ENCODE data around the gene ZNF423. TPM values are rescaled to one million over a fixed set of nuclear protein-coding genes. Genes with fewer than 3 reads are reported as not detected.

The ZNF423 gene
- polyA plus RNA-seq, 1 of the 3 experiments (the other 2 are of a cell fraction): 1.2 TPM

DNA sequence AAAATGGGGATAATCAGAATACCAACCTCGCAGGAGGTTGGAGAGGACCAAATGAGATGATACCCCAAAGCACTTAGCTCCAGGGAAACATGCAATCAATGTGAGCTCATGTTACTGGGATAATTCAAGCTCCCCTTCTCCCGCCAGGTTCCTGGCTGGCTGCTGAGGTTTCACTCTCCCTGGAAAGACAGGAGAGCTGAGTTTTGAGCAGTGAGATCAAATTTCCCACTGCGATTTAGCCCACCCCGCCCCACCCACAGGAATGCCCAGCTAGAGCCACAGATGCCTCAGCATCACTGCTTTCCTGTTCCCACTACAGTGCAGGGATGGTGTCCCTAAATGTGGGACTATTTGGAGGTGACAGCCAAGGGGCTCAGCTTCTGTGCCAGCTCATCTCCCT is 56.7 kb downstream of the ZNF423 start (continued):
- TF ChIP-seq, protein P1, sequence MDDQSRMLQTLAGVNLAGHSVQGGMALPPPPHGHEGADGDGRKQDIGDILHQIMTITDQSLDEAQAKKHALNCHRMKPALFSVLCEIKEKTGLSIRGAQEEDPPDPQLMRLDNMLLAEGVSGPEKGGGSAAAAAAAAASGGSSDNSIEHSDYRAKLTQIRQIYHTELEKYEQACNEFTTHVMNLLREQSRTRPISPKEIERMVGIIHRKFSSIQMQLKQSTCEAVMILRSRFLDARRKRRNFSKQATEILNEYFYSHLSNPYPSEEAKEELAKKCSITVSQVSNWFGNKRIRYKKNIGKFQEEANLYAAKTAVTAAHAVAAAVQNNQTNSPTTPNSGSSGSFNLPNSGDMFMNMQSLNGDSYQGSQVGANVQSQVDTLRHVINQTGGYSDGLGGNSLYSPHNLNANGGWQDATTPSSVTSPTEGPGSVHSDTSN (IDR thresholded peaks at IDR 0.05): no peak
- TF ChIP-seq EP300 (IDR thresholded peaks at IDR 0.05; ENCODE audit: borderline replicate concordance in 1 of 2, low read depth in 1 of 2, low read length in 1 of 2) (no peak), FOXM1 (IDR thresholded peaks at IDR 0.05; ENCODE audit: low read depth) (no peak), NFIC (IDR thresholded peaks at IDR 0.05; ENCODE audit: borderline replicate concordance) (no peak)

DNA sequence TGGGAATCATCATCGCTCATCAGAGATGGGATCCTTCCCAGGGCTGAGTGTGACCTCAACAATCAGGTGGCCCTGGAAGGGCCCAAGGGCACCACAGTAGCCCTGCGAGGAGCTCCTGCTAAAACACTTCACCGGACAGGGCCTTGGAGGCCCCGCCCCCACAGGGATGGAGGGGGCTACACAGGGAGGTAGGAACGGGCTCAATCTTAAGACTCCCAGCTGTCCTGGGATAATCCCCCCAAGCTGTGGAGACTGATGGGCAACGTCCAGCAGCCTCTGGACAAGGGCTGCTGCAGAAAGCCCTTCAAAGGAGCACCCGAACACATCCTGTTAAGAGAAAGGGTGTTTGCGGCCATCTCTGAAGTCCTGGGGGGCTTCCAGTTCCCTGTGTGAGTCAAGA is 60.4 kb downstream of the ZNF423 start:
- no peak overlapping the region for H3K9ac ChIP-seq
- no peak overlapping the region for H2AFZ ChIP-seq (ENCODE audit: low read depth)
- H3K4me2 ChIP-seq: no peak overlapping the region
- TF ChIP-seq TAF1 (IDR thresholded peaks at IDR 0.05; ENCODE audit: borderline replicate concordance, low read depth, low read length) (no peak), RXRA (IDR thresholded peaks at IDR 0.05; ENCODE audit: borderline replicate concordance, low read depth) (no peak), TEAD4 (IDR thresholded peaks at IDR 0.05; ENCODE audit: borderline replicate concordance, insufficient read depth) (no peak), SIN3A (IDR thresholded peaks at IDR 0.05; ENCODE audit: borderline replicate concordance, low read depth, low read length) (no peak), ELF1 (IDR thresholded peaks at IDR 0.05) (no peak), FOSL2 (IDR thresholded peaks at IDR 0.05; ENCODE audit: borderline replicate concordance, low read depth) (no peak), MXI1 (IDR thresholded peaks at IDR 0.05; ENCODE audit: low read depth, low read length) (no peak)
- TF ChIP-seq, protein P2, sequence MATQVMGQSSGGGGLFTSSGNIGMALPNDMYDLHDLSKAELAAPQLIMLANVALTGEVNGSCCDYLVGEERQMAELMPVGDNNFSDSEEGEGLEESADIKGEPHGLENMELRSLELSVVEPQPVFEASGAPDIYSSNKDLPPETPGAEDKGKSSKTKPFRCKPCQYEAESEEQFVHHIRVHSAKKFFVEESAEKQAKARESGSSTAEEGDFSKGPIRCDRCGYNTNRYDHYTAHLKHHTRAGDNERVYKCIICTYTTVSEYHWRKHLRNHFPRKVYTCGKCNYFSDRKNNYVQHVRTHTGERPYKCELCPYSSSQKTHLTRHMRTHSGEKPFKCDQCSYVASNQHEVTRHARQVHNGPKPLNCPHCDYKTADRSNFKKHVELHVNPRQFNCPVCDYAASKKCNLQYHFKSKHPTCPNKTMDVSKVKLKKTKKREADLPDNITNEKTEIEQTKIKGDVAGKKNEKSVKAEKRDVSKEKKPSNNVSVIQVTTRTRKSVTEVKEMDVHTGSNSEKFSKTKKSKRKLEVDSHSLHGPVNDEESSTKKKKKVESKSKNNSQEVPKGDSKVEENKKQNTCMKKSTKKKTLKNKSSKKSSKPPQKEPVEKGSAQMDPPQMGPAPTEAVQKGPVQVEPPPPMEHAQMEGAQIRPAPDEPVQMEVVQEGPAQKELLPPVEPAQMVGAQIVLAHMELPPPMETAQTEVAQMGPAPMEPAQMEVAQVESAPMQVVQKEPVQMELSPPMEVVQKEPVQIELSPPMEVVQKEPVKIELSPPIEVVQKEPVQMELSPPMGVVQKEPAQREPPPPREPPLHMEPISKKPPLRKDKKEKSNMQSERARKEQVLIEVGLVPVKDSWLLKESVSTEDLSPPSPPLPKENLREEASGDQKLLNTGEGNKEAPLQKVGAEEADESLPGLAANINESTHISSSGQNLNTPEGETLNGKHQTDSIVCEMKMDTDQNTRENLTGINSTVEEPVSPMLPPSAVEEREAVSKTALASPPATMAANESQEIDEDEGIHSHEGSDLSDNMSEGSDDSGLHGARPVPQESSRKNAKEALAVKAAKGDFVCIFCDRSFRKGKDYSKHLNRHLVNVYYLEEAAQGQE (IDR thresholded peaks at IDR 0.05; ENCODE audit: low read depth, low read length): no peak
- TF ChIP-seq, protein P3, sequence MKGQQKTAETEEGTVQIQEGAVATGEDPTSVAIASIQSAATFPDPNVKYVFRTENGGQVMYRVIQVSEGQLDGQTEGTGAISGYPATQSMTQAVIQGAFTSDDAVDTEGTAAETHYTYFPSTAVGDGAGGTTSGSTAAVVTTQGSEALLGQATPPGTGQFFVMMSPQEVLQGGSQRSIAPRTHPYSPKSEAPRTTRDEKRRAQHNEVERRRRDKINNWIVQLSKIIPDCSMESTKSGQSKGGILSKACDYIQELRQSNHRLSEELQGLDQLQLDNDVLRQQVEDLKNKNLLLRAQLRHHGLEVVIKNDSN (IDR thresholded peaks at IDR 0.05; ENCODE audit: borderline replicate concordance, low read depth): no peak
- TF ChIP-seq, protein P1 (IDR thresholded peaks at IDR 0.05): no peak
- no peaks in the 10 kb centered on the region for H4K20me1 ChIP-seq (ENCODE audit: insufficient read depth)
- H3K9me3 ChIP-seq: no peaks in the 10 kb centered on the region
- no peaks in the 10 kb centered on the region for H3K9me2 ChIP-seq
- POLR2A ChIA-PET: no interaction called here
- no peaks in the 10 kb centered on the region for H3F3A ChIP-seq (replicated peaks; ENCODE audit: insufficient read depth)
- no peak overlapping the region for H3K27ac ChIP-seq (ENCODE audit: low read depth in 2 of 2, low read length in 1 of 2)
- H3K27me3 ChIP-seq (ENCODE audit: insufficient read depth): no peaks in the 10 kb centered on the region
- H3K4me1 ChIP-seq (ENCODE audit: control insufficient read depth in 1 of 2, insufficient read depth in 2 of 2, low read depth in 1 of 2, low read length in 1 of 2): peaks cover 0 to 2% of the 10 kb centered on the region in 2 experiments; a peak in 1 of 4 replicates
- no peak for DNase-seq
- CTCF ChIA-PET: interaction anchor here (1.5 to 1.9 kb wide), 2 partner anchors 9 to 62 kb away, joined by 6 to 8 read pairs; no protein-coding TSS in a partner anchor
- no peaks in the 10 kb centered on the region for H3K79me2 ChIP-seq (ENCODE audit: insufficient read depth)
- no peaks in the 10 kb centered on the region for H3K36me3 ChIP-seq (replicated peaks in 1 of 2; ENCODE audit: control insufficient read depth in 1 of 2, insufficient read depth in 2 of 2, low read length in 1 of 2)
- WGBS (ENCODE audit: low lambda C conversion rate): 60% methylated on average over 2 of the region's 8 CpGs
- H3K4me3 ChIP-seq (ENCODE audit: low read depth in 2 of 2, low read length in 1 of 2): no peak overlapping the region
